Keratinocyte (primary cell): ENCODE measurements around the gene NXN. TPM values are rescaled to one million over a fixed set of nuclear protein-coding genes. Genes with fewer than 3 reads are reported as not detected.

ENCODE experiments used
- DNase-seq: peaks from one replicate; pipeline ENCODE4 v3.0.0-alpha.2; 2011; ENCODE audit warnings: low read depth, missing footprints, low spot score
- FAIRE-seq: peaks from 2 replicates; lab custom pipeline; 2011; peaks lifted over from hg19 to GRCh38; lab: Jason Lieb, UNC
- H2AFZ ChIP-seq: 2 replicates; pipeline ENCODE4 v1.6.0; 2012; ENCODE audit warnings: low read length, control low read depth, inconsistent platforms; ENCODE audit not compliant: control insufficient read depth
- H3K27ac ChIP-seq: 2 replicates; pipeline ENCODE4 v1.5.1; 2011; ENCODE audit warnings: low read length; ENCODE audit not compliant: control insufficient read depth, insufficient read depth
- H3K27me3 ChIP-seq: 3 replicates; pipeline ENCODE4 v1.6.0; 2011; ENCODE audit warnings: low read length; ENCODE audit not compliant: control insufficient read depth, insufficient read depth; ENCODE audit errors: extremely low read depth
- H3K36me3 ChIP-seq, 2 experiments: 2 replicates in 1 of 2; 3 replicates in 1 of 2; pipeline ENCODE4 v1.5.1; 2011; ENCODE audit warnings: low read length in 2 of 2, mild to moderate bottlenecking in 1 of 2; ENCODE audit not compliant: control insufficient read depth in 2 of 2, insufficient read depth in 2 of 2; ENCODE audit errors: extremely low read depth in 1 of 2
- H3K4me1 ChIP-seq: 3 replicates; pipeline ENCODE4 v1.5.1; 2011; ENCODE audit warnings: low read length; ENCODE audit not compliant: control insufficient read depth, insufficient read depth; ENCODE audit errors: extremely low read depth
- H3K4me2 ChIP-seq: 3 replicates; pipeline ENCODE4 v1.6.0; 2011; ENCODE audit warnings: low read depth, low read length; ENCODE audit not compliant: control insufficient read depth, insufficient read depth; ENCODE audit errors: extremely low read depth
- H3K4me3 ChIP-seq, 3 experiments: fragments of 200-600 bp in 1 of 3; sonication (generic) in 1 of 3; 2 replicates in 2 of 3; 3 replicates in 1 of 3; pipeline ENCODE4 v1.5.1; 2011 to 2016; ENCODE audit warnings: low read length in 3 of 3, mild to moderate bottlenecking in 3 of 3, control low read depth in 2 of 3, inconsistent platforms in 1 of 3, low read depth in 1 of 3, mixed read lengths in 1 of 3, mixed run types in 1 of 3, moderate library complexity in 1 of 3; ENCODE audit not compliant: control insufficient read depth in 2 of 3, insufficient read depth in 2 of 3; ENCODE audit errors: extremely low read depth in 1 of 3
- H3K79me2 ChIP-seq: 2 replicates; pipeline ENCODE4 v1.6.0; 2012; ENCODE audit warnings: low read length; ENCODE audit not compliant: control insufficient read depth, insufficient read depth
- H3K9ac ChIP-seq: 3 replicates; pipeline ENCODE4 v1.6.0; 2011; ENCODE audit warnings: low read length; ENCODE audit not compliant: control insufficient read depth, insufficient read depth; ENCODE audit errors: extremely low read depth
- H3K9me1 ChIP-seq: 3 replicates; pipeline ENCODE4 v1.6.0; 2011; ENCODE audit warnings: low read length; ENCODE audit not compliant: control insufficient read depth, insufficient read depth; ENCODE audit errors: extremely low read depth
- H3K9me3 ChIP-seq: 2 replicates; pipeline ENCODE4 v1.5.1; 2012; ENCODE audit warnings: low read depth, low read length; ENCODE audit not compliant: control insufficient read depth
- H4K20me1 ChIP-seq: 3 replicates; pipeline ENCODE4 v1.6.0; 2011; ENCODE audit warnings: low read length; ENCODE audit not compliant: control insufficient read depth, insufficient read depth; ENCODE audit errors: extremely low read depth
- EZH2 ChIP-seq: IDR thresholded peaks from one replicate; pipeline ENCODE4 v1.6.1; 2012; ENCODE audit warnings: inconsistent platforms, mild to moderate bottlenecking, low read length, moderate library complexity
- dilution Hi-C: fragments of 300-500 bp; cut with MboI; formaldehyde crosslinking; loops from one replicate; pipeline ENCODE4 v1.7.0; 2020; ENCODE audit warnings: low sequenced_read_pairs; ENCODE audit not compliant: extremely low pct_ligation_motif_present
- polyA plus RNA-seq, 5 experiments: library from polyadenylated mRNA; depleted of rRNA in 3 of 5; stranded (reverse) in 3 of 5; stranded (forward) in 1 of 5; unstranded in 1 of 5; fragments of >200 nt; gene quantifications; 1 replicate in 1 of 5; 2 replicates in 3 of 5; 3 replicates in 1 of 5; pipeline versions ENCODE4 v1.2.1 to v1.2.3, GENCODE V29; 2011 to 2012; ENCODE audit warnings: missing spikeins in 2 of 5, low read depth in 1 of 5, low replicate concordance in 1 of 5
- TF ChIP-seq, protein P1 (sequence below), 3 experiments: IDR thresholded peaks in 1 of 3; conservative IDR thresholded peaks in 1 of 3; optimal IDR thresholded peaks in 1 of 3; 2 replicates in 2 of 3; 3 replicates in 1 of 3; pipeline versions ENCODE3 to v1.5.1; 2011; ENCODE audit warnings: low read length in 3 of 3, mild to moderate bottlenecking in 3 of 3, moderate library complexity in 2 of 3, control low read depth in 1 of 3, inconsistent platforms in 1 of 3; ENCODE audit not compliant: insufficient read depth in 2 of 3; ENCODE audit errors: extremely low read depth in 1 of 3

NXN gene
- polyA plus RNA-seq, 1 donor (not counting 4 experiments of a cell fraction or from before 2014, with no cell fraction given): 94.4 TPM

DNA sequence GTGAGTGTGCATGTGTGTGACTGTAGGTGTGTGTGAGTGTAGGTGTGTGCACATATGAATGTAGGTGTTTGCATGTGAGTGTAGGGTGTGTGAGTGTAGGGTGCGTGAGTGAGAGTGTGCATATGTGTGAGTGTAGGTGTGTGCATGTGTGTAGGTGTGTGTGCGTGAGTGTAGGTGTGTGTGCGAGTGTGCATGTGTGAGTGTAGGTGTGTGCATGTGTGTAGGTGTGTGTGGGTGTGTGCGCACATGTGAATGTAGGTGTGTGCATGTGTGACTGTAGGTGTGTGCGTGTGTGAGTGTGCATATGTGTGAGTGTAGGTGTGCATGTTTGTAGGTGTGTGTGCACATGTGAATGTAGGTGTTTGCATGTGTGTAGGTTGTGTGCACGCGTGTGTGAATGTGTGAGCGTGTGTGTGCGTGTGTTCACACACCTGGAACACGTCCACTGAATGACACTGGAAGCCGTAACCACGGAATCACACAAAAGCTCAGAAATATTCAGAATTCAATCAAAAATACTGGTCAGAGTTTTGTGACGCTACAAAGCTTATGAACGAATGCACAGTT, 166.9 kb downstream of the NXN start:
- Histone ChIP-seq H3K79me2 (peaks cover 34% of the 10 kb centered on the region), H3K4me3 (no peak overlapping the region), H2AFZ (no peak overlapping the region), H3K9ac (no peak overlapping the region), H4K20me1 (peaks cover 15% of the 10 kb centered on the region), H3K9me1 (no peaks in the 10 kb centered on the region), H3K27me3 (no peaks in the 10 kb centered on the region), H3K27ac (no peak overlapping the region), H3K9me3 (no peaks in the 10 kb centered on the region), H3K4me1 (no peaks in the 10 kb centered on the region), H3K36me3 (peaks cover 34 to 39% of the 10 kb centered on the region in 2 experiments), H3K4me2 (no peak overlapping the region)
- DNase-seq (no peak), FAIRE-seq (peak; percentile 17)
- TF ChIP-seq, protein P1, sequence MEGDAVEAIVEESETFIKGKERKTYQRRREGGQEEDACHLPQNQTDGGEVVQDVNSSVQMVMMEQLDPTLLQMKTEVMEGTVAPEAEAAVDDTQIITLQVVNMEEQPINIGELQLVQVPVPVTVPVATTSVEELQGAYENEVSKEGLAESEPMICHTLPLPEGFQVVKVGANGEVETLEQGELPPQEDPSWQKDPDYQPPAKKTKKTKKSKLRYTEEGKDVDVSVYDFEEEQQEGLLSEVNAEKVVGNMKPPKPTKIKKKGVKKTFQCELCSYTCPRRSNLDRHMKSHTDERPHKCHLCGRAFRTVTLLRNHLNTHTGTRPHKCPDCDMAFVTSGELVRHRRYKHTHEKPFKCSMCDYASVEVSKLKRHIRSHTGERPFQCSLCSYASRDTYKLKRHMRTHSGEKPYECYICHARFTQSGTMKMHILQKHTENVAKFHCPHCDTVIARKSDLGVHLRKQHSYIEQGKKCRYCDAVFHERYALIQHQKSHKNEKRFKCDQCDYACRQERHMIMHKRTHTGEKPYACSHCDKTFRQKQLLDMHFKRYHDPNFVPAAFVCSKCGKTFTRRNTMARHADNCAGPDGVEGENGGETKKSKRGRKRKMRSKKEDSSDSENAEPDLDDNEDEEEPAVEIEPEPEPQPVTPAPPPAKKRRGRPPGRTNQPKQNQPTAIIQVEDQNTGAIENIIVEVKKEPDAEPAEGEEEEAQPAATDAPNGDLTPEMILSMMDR (optimal IDR thresholded peaks at IDR 0.05 in 1 of 3, IDR thresholded peaks at IDR 0.05 in 1 of 3, conservative IDR thresholded peaks at IDR 0.05 in 1 of 3; ENCODE audit: extremely low read depth in 1 of 3, insufficient read depth in 2 of 3, low read length in 3 of 3): no peak
- TF ChIP-seq EZH2: no peak
- dilution Hi-C loops: no loop called here

DNA sequence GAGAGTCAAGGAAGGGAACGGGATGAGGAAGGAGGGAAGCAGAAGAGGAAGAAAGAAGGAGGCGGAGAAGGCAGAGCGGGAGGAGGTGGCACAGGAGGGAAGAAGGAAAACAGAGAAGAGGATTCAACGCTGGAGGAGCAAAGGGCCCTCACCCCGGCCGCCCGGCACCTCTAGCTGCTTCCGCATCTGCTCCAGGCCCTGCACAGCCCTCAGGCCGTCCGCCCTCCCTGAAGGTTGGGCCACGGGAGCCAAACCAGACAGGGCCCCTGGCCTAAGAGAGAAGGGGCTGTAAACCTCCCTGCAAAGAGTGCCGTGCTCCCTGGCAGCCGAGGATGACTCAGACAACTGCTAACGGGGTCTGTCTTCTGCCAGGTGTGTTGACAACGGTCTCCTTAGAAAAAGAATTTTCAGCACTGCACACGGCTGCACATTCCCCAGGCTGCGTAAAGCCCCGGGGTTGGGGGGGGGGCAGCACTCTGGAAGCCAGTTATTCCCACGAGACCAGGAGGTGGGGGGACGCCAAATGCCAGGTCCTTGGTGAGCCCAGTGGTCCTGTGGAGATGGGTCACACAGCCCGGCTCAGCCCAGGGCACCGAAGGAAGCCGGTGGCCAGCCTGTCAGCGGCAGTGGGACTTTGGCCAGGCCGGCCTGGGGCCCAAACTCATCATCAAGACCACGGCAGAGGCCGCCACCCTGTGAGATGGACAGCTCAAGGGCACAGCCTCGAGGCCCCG, 168.4 kb downstream of the NXN start:
- no peak for FAIRE-seq

More for the DNA sequence above, 168.4 kb downstream of the NXN start:
- Histone ChIP-seq H3K4me3 (no peak overlapping the region), H3K27me3 (no peaks in the 10 kb centered on the region), H3K27ac (no peak overlapping the region), H3K36me3 (peaks cover 32 to 33% of the 10 kb centered on the region in 2 experiments), H3K9ac (no peak overlapping the region), H3K9me1 (no peaks in the 10 kb centered on the region), H3K4me1 (no peaks in the 10 kb centered on the region), H3K4me2 (no peak overlapping the region), H3K79me2 (peaks cover 34% of the 10 kb centered on the region), H3K9me3 (no peaks in the 10 kb centered on the region), H2AFZ (no peak overlapping the region), H4K20me1 (peaks cover 15% of the 10 kb centered on the region)
- no peak for DNase-seq
- dilution Hi-C loops: no loop called here
- TF ChIP-seq EZH2: no peak
- TF ChIP-seq, protein P1 (optimal IDR thresholded peaks at IDR 0.05 in 1 of 3, IDR thresholded peaks at IDR 0.05 in 1 of 3, conservative IDR thresholded peaks at IDR 0.05 in 1 of 3; ENCODE audit: extremely low read depth in 1 of 3, insufficient read depth in 2 of 3, low read length in 3 of 3): no peak
